GM20000 (cell line): ENCODE measurements around the gene SRSF3.
A peak's percentile ranks its signal among the peaks of the same experiment; 100 is the strongest.
"Not testable (repeated sequence)": the region's sequence is repeated elsewhere in the genome, so short reads cannot be mapped to it uniquely, and the experiment has no call there.

Source experiments
- DNase-seq: peaks from one replicate; pipeline ENCODE4 v3.0.0; 2012; ENCODE audit warnings: low spot score
- TF ChIP-seq, protein P1 (sequence below): IDR thresholded peaks from 2 replicates; pipeline ENCODE4 v1.5.1; 2012; ENCODE audit warnings: mild to moderate bottlenecking, control low read depth; ENCODE audit errors: extremely low read depth, missing control alignments

SRSF3 gene

GRCh38 chr6:36650848-36651478 lies 56.8 kb downstream of the SRSF3 start:
- TF ChIP-seq, protein P1, sequence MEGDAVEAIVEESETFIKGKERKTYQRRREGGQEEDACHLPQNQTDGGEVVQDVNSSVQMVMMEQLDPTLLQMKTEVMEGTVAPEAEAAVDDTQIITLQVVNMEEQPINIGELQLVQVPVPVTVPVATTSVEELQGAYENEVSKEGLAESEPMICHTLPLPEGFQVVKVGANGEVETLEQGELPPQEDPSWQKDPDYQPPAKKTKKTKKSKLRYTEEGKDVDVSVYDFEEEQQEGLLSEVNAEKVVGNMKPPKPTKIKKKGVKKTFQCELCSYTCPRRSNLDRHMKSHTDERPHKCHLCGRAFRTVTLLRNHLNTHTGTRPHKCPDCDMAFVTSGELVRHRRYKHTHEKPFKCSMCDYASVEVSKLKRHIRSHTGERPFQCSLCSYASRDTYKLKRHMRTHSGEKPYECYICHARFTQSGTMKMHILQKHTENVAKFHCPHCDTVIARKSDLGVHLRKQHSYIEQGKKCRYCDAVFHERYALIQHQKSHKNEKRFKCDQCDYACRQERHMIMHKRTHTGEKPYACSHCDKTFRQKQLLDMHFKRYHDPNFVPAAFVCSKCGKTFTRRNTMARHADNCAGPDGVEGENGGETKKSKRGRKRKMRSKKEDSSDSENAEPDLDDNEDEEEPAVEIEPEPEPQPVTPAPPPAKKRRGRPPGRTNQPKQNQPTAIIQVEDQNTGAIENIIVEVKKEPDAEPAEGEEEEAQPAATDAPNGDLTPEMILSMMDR, result no peak
- DNase-seq, result peak; percentile 74

GRCh38 chr6:36651659-36652379 lies 57.7 kb downstream of the SRSF3 start:
- TF ChIP-seq, protein P1, result no peak
- no peak for DNase-seq

- not testable (repeated sequence) for DNase-seq
Observed at GRCh38 chr6:36654469-36654868, 60.3 kb downstream of the SRSF3 start.
